Prostate gland (tissue), 2 donors: ENCODE measurements around the gene TLR8.

Experiments used
- CTCF ChIP-seq, 4 experiments: fragments of 200-600 bp in 2 of 4; fragments of 450-650 bp in 2 of 4; sonication (generic) in 2 of 4; IDR thresholded peaks; 1 replicate in 3 of 4; 2 replicates in 1 of 4; pipeline ENCODE4 v1.5.1; 2016 to 2019; ENCODE audit warnings: antibody characterized with exemption in 4 of 4, mild to moderate bottlenecking in 2 of 4, moderate library complexity in 2 of 4
- POLR2A ChIP-seq: fragments of 450-650 bp; IDR thresholded peaks from one replicate; pipeline ENCODE4 v1.6.1; 2016; ENCODE audit warnings: antibody characterized with exemption, mild to moderate bottlenecking
- POLR2AphosphoS5 ChIP-seq: sonication (generic); formaldehyde crosslinking; IDR thresholded peaks from one replicate; pipeline ENCODE4 v1.6.1; 2017; ENCODE audit warnings: antibody characterized with exemption

GRCh38 chrX:12881914-12882313 is 24.5 kb upstream of the TLR8 start:
- TF ChIP-seq CTCF (IDR thresholded peaks at IDR 0.05): no peak
- TF ChIP-seq POLR2A: no peak
- TF ChIP-seq POLR2AphosphoS5: no peak
